Neural progenitor cell (in vitro differentiated cells): ENCODE measurements around the gene CT47C1. TPM values are rescaled to one million over a fixed set of nuclear protein-coding genes. Genes with fewer than 3 reads are reported as not detected.

Source experiments
- DNase-seq: peaks from one replicate; pipeline ENCODE4 v3.0.0-alpha.2; 2016; ENCODE audit warnings: low spot score
- H2AFZ ChIP-seq: fragments of 200-600 bp; sonication (generic); replicated peaks from 2 replicates; pipeline ENCODE4 v1.6.1; 2016; ENCODE audit warnings: antibody characterized with exemption
- H3F3A ChIP-seq: fragments of 200-600 bp; sonication (generic); 2 replicates; pipeline ENCODE4 v1.6.1; 2016; ENCODE audit warnings: antibody characterized with exemption, low read depth
- H3K27ac ChIP-seq: fragments of 200-600 bp; sonication (generic); 2 replicates; pipeline ENCODE4 v1.5.1; 2016; ENCODE audit warnings: mild to moderate bottlenecking
- H3K27me3 ChIP-seq: fragments of 200-600 bp; sonication (generic); 2 replicates; pipeline ENCODE4 v1.6.1; 2016; ENCODE audit warnings: mild to moderate bottlenecking, moderate library complexity
- H3K36me3 ChIP-seq: fragments of 200-600 bp; sonication (generic); 2 replicates; pipeline ENCODE4 v1.5.1; 2016
- H3K4me1 ChIP-seq: fragments of 200-600 bp; sonication (generic); 2 replicates; pipeline ENCODE4 v1.6.1; 2016; ENCODE audit warnings: mixed run types
- H3K4me2 ChIP-seq: fragments of 200-600 bp; sonication (generic); 2 replicates; pipeline ENCODE4 v1.6.1; 2016
- H3K4me3 ChIP-seq: fragments of 200-600 bp; sonication (generic); 2 replicates; pipeline ENCODE4 v1.5.1; 2016
- H3K79me2 ChIP-seq: fragments of 200-600 bp; sonication (generic); 2 replicates; pipeline ENCODE4 v1.6.1; 2016; ENCODE audit warnings: low read depth
- H3K9ac ChIP-seq: fragments of 200-600 bp; sonication (generic); 2 replicates; pipeline ENCODE4 v1.6.1; 2016
- H3K9me3 ChIP-seq: fragments of 200-600 bp; sonication (generic); 2 replicates; pipeline ENCODE4 v1.5.1; 2016; ENCODE audit warnings: low read depth
- H4K20me1 ChIP-seq: fragments of 200-600 bp; sonication (generic); 2 replicates; pipeline ENCODE4 v1.6.1; 2016; ENCODE audit warnings: low read depth
- H3K27ac Mint-ChIP-seq: 3 replicates; pipeline ENCODE4 v1.8.0; 2021; ENCODE audit warnings: mixed read lengths
- H3K27me3 Mint-ChIP-seq: 2 replicates; pipeline ENCODE4 v1.8.0; 2022; ENCODE audit warnings: low read depth, mild to moderate bottlenecking, inconsistent platforms, moderate library complexity, mixed read lengths; ENCODE audit not compliant: insufficient read depth
- H3K36me3 Mint-ChIP-seq: 3 replicates; pipeline ENCODE4 v1.8.0; 2021; ENCODE audit warnings: mixed read lengths
- H3K4me1 Mint-ChIP-seq: 3 replicates; pipeline ENCODE4 v1.8.0; 2021; ENCODE audit warnings: mixed read lengths
- H3K4me3 Mint-ChIP-seq: 3 replicates; pipeline ENCODE4 v1.8.0; 2021; ENCODE audit warnings: mild to moderate bottlenecking, moderate library complexity, mixed read lengths
- H3K9me3 Mint-ChIP-seq: 3 replicates; pipeline ENCODE4 v1.8.0; 2020; ENCODE audit warnings: mixed read lengths
- CTCF ChIP-seq: fragments of 200-600 bp; sonication (generic); IDR thresholded peaks from 2 replicates; pipeline ENCODE4 v1.5.1; 2017; ENCODE audit warnings: antibody characterized with exemption, mild to moderate bottlenecking
- EZH2 ChIP-seq: fragments of 200-600 bp; sonication (generic); IDR thresholded peaks from 2 replicates; pipeline ENCODE4 v1.6.1; 2017; ENCODE audit warnings: antibody characterized with exemption, mild to moderate bottlenecking, moderate library complexity
- EZH2phosphoT487 ChIP-seq: fragments of 200-600 bp; sonication (generic); IDR thresholded peaks from 2 replicates; pipeline ENCODE4 v1.6.1; 2017; ENCODE audit warnings: antibody characterized with exemption
- total RNA-seq: library from RNA; depleted of rRNA; stranded (reverse); fragments of >200 nt; gene quantifications from 2 replicates; pipeline ENCODE4 v1.2.3, GENCODE V29; 2015; ENCODE audit warnings: low replicate concordance

CT47C1 gene
- total RNA-seq, 1 donor from 2014 or later: not detected

GRCh38 chrX:119093991-119094735 lies 21.4 kb downstream of the CT47C1 start:
- Histone ChIP-seq H3K27ac (no peak overlapping the region), H3K4me3 (no peak overlapping the region), H3K36me3 (no peaks in the 10 kb centered on the region), H3K79me2 (no peaks in the 10 kb centered on the region), H3F3A (no peaks in the 10 kb centered on the region), H3K9me3 (no peaks in the 10 kb centered on the region), H4K20me1 (no peaks in the 10 kb centered on the region), H3K27me3 (no peaks in the 10 kb centered on the region), H2AFZ (no peak overlapping the region), H3K4me1 (no peaks in the 10 kb centered on the region), H3K4me2 (no peak overlapping the region), H3K9ac (no peak overlapping the region)
- TF ChIP-seq CTCF (no peak), EZH2phosphoT487 (no peak), EZH2 (no peak)
- Mint-ChIP-seq H3K4me3 (no peak overlapping the region), H3K4me1 (no peaks in the 10 kb centered on the region), H3K27ac (no peak overlapping the region), H3K9me3 (peaks cover 2% of the 10 kb centered on the region), H3K36me3 (no peaks in the 10 kb centered on the region), H3K27me3 (peaks cover 2% of the 10 kb centered on the region)
- no peak for DNase-seq

- no peak for TF ChIP-seq EZH2
- TF ChIP-seq EZH2phosphoT487: no peak
- no peak for TF ChIP-seq CTCF
- Mint-ChIP-seq H3K4me3 (no peak overlapping the region), H3K9me3 (peaks cover 2% of the 10 kb centered on the region), H3K27ac (no peak overlapping the region), H3K4me1 (no peaks in the 10 kb centered on the region), H3K27me3 (peaks cover 2% of the 10 kb centered on the region), H3K36me3 (no peaks in the 10 kb centered on the region)
- H3K27ac ChIP-seq: no peak overlapping the region
- no peaks in the 10 kb centered on the region for H3K79me2 ChIP-seq
- no peak overlapping the region for H3K4me2 ChIP-seq
- no peak overlapping the region for H3K4me3 ChIP-seq
- H3F3A ChIP-seq: no peaks in the 10 kb centered on the region
- no peaks in the 10 kb centered on the region for H3K4me1 ChIP-seq
- H4K20me1 ChIP-seq: no peaks in the 10 kb centered on the region
- no peaks in the 10 kb centered on the region for H3K27me3 ChIP-seq
- no peak overlapping the region for H2AFZ ChIP-seq
- DNase-seq: no peak
- no peak overlapping the region for H3K9ac ChIP-seq
- no peaks in the 10 kb centered on the region for H3K36me3 ChIP-seq
- no peaks in the 10 kb centered on the region for H3K9me3 ChIP-seq
These were observed 22.0 kb downstream of the CT47C1 start for GRCh38 chrX:119094819-119095218.

GRCh38 chrX:119095936-119096335 lies 23.1 kb downstream of the CT47C1 start:
- TF ChIP-seq EZH2: no peak
- no peak for TF ChIP-seq EZH2phosphoT487
- no peak for TF ChIP-seq CTCF
- Histone ChIP-seq H3K9ac (no peak overlapping the region), H3K27ac (no peak overlapping the region), H3K36me3 (no peaks in the 10 kb centered on the region), H3K4me3 (no peak overlapping the region), H3K27me3 (no peaks in the 10 kb centered on the region), H3K79me2 (no peaks in the 10 kb centered on the region), H3K9me3 (no peaks in the 10 kb centered on the region), H3K4me2 (no peak overlapping the region), H3K4me1 (no peaks in the 10 kb centered on the region), H2AFZ (no peak overlapping the region), H4K20me1 (no peaks in the 10 kb centered on the region), H3F3A (no peaks in the 10 kb centered on the region)
- Mint-ChIP-seq H3K27me3 (peaks cover 2% of the 10 kb centered on the region), H3K27ac (no peak overlapping the region), H3K9me3 (peaks cover 2% of the 10 kb centered on the region), H3K4me1 (no peaks in the 10 kb centered on the region), H3K4me3 (no peak overlapping the region), H3K36me3 (no peaks in the 10 kb centered on the region)
- no peak for DNase-seq
